GM12872 (cell line): Measurements from ENCODE around the gene EPS8L3.

Source experiments
- CTCF ChIP-seq: IDR thresholded peaks from 3 replicates; pipeline ENCODE4 v1.5.1; 2011; ENCODE audit warnings: low read depth, mild to moderate bottlenecking, low read length, moderate library complexity; ENCODE audit not compliant: insufficient read depth

The EPS8L3 gene

GRCh38 chr1:109787211-109787844 is 23.6 kb upstream of the EPS8L3 start:
- no peak for TF ChIP-seq CTCF

GRCh38 chr1:109786531-109787021 is 22.9 kb upstream of the EPS8L3 start:
- no peak for TF ChIP-seq CTCF

- no peak for TF ChIP-seq CTCF
Measured at GRCh38 chr1:109786112-109786480, 22.4 kb upstream of the EPS8L3 start.

GRCh38 chr1:109785446-109786111 is 21.9 kb upstream of the EPS8L3 start:
- no peak for TF ChIP-seq CTCF

- no peak for TF ChIP-seq CTCF
Measured at GRCh38 chr1:109784551-109785252, 21.0 kb upstream of the EPS8L3 start.

- no peak for TF ChIP-seq CTCF
Measured at GRCh38 chr1:109783436-109783835, 19.7 kb upstream of the EPS8L3 start.

GRCh38 chr1:109782927-109783326 is 19.2 kb upstream of the EPS8L3 start:
- no peak for TF ChIP-seq CTCF
